CD4-positive, alpha-beta T cell treated with Interleukin-15 for 1 hour (primary cell): ENCODE measurements around the gene PTPRK.

Source experiments
- DNase-seq: peaks from one replicate; pipeline ENCODE4 v3.0.0-alpha.2; 2020

PTPRK gene

GRCh38 chr6:128379577-128379976 is 140.8 kb downstream of the PTPRK start:
- DNase-seq, result no peak

- DNase-seq, result no peak
These were observed 143.4 kb downstream of the PTPRK start for GRCh38 chr6:128376952-128377503.

- no peak for DNase-seq
These were observed 149.3 kb downstream of the PTPRK start for GRCh38 chr6:128371136-128371535.

- DNase-seq, result no peak
These were observed 150.3 kb downstream of the PTPRK start for GRCh38 chr6:128370072-128370471.

- DNase-seq, result no peak
These were observed 152.0 kb downstream of the PTPRK start for GRCh38 chr6:128368213-128368944.

- DNase-seq, result no peak
These were observed 153.0 kb downstream of the PTPRK start for GRCh38 chr6:128367437-128367836.

GRCh38 chr6:128365520-128366160 is 154.8 kb downstream of the PTPRK start:
- DNase-seq, result no peak

GRCh38 chr6:128364766-128365519 is 155.5 kb downstream of the PTPRK start:
- DNase-seq, result no peak

- no peak for DNase-seq
These were observed 157.2 kb downstream of the PTPRK start for GRCh38 chr6:128363020-128363813.

- no peak for DNase-seq
These were observed 159.0 kb downstream of the PTPRK start for GRCh38 chr6:128361378-128361777.

GRCh38 chr6:128358244-128358776 is 162.1 kb downstream of the PTPRK start:
- DNase-seq, result no peak

GRCh38 chr6:128357392-128358130 is 162.8 kb downstream of the PTPRK start:
- DNase-seq, result no peak

GRCh38 chr6:128352366-128352765 is 168.0 kb downstream of the PTPRK start:
- DNase-seq, result no peak

- DNase-seq, result no peak
These were observed 169.2 kb downstream of the PTPRK start for GRCh38 chr6:128351255-128351514.

GRCh38 chr6:128350416-128351254 is 169.8 kb downstream of the PTPRK start:
- no peak for DNase-seq

GRCh38 chr6:128347123-128347522 is 173.3 kb downstream of the PTPRK start:
- no peak for DNase-seq

GRCh38 chr6:128346569-128346968 is 173.8 kb downstream of the PTPRK start:
- DNase-seq, result no peak

GRCh38 chr6:128345278-128345677 is 175.1 kb downstream of the PTPRK start:
- no peak for DNase-seq

- no peak for DNase-seq
These were observed 176.7 kb downstream of the PTPRK start for GRCh38 chr6:128343706-128344105.

GRCh38 chr6:128339635-128340450 is 180.6 kb downstream of the PTPRK start:
- DNase-seq, result no peak
